Peyer's patch (tissue), 4 donors: ENCODE measurements around the gene INPP1. TPM values are rescaled to one million over a fixed set of nuclear protein-coding genes. Genes with fewer than 3 reads are reported as not detected.

Source experiments
- DNase-seq, 3 donors: peaks; one replicate each; pipeline ENCODE4 v3.0.0-alpha.2; 2017 to 2019
- H3K27ac ChIP-seq, 4 donors: fragments of 200-600 bp; sonication (generic); one replicate each; pipeline ENCODE4 v1.5.1; 2016 to 2019
- H3K27me3 ChIP-seq, 2 donors: fragments of 200-600 bp; sonication (generic); one replicate each; pipeline ENCODE4 v1.5.1; 2019
- H3K36me3 ChIP-seq, 3 donors: fragments of 200-600 bp; sonication (generic); one replicate each; pipeline ENCODE4 v1.5.1; 2016 to 2019
- H3K4me1 ChIP-seq, 4 donors: fragments of 200-600 bp; sonication (generic); one replicate each; pipeline ENCODE4 v1.5.1; 2016 to 2019
- H3K4me3 ChIP-seq, 4 donors: fragments of 200-600 bp; sonication (generic); 1 replicate in 3 of 4; 2 replicates in 1 of 4; pipeline ENCODE4 v1.5.1; 2016 to 2019; ENCODE audit warnings: mild to moderate bottlenecking in 1 of 4
- H3K9me3 ChIP-seq, 4 donors: fragments of 200-600 bp; sonication (generic); one replicate each; pipeline ENCODE4 v1.5.1; 2016 to 2019; ENCODE audit warnings: mild to moderate bottlenecking in 1 of 4
- POLR2A ChIP-seq, 2 donors: fragments of 450-650 bp; IDR thresholded peaks; one replicate each; pipeline ENCODE4 v1.5.1; 2017; ENCODE audit warnings: antibody characterized with exemption in 2 of 2, mild to moderate bottlenecking in 2 of 2, moderate library complexity in 2 of 2
- total RNA-seq, 4 donors: library from RNA; depleted of rRNA; stranded (reverse); fragments of >200 nt; gene quantifications; one replicate each; pipeline ENCODE4 v1.1.0, GENCODE V29; 2016
- TF ChIP-seq, protein P1 (sequence below), 6 experiments: fragments of 450-650 bp in 4 of 6; fragments of 200-600 bp in 2 of 6; sonication (generic) in 1 of 6; IDR thresholded peaks; one replicate each; pipeline ENCODE4 v1.5.1; 2017 to 2019; ENCODE audit warnings: antibody characterized with exemption in 6 of 6, mild to moderate bottlenecking in 3 of 6, moderate library complexity in 1 of 6

Gene INPP1
- total RNA-seq, 4 donors from 2014 or later = 10.7 to 37.9 (median 32.1) TPM

DNA sequence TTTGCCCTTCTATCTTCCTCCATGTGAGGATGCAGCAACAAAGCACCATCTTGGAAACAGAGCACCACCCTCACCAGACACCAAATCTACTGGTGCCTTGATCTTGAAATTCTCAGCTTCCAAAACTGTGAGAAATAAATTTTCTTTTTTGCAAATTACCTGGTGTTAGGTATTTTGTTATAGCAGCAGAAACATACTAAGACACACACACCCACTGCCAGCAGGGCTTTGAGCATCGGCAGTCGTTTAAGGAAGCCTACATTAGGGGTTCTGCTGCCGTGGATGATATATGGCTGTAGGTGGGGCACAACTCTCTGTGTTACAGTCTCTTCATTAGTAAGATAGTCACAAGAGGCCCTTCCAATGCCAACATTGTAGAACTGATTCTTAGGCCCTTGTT lies 44.0 kb downstream of the INPP1 start:
- Histone ChIP-seq H3K36me3 (no peaks in the 10 kb centered on the region), H3K9me3 (no peaks in the 10 kb centered on the region), H3K4me1 (no peaks in the 10 kb centered on the region), H3K27me3 (no peaks in the 10 kb centered on the region), H3K27ac (no peak overlapping the region), H3K4me3 (no peak overlapping the region)
- DNase-seq = no peak
- TF ChIP-seq, protein P1, sequence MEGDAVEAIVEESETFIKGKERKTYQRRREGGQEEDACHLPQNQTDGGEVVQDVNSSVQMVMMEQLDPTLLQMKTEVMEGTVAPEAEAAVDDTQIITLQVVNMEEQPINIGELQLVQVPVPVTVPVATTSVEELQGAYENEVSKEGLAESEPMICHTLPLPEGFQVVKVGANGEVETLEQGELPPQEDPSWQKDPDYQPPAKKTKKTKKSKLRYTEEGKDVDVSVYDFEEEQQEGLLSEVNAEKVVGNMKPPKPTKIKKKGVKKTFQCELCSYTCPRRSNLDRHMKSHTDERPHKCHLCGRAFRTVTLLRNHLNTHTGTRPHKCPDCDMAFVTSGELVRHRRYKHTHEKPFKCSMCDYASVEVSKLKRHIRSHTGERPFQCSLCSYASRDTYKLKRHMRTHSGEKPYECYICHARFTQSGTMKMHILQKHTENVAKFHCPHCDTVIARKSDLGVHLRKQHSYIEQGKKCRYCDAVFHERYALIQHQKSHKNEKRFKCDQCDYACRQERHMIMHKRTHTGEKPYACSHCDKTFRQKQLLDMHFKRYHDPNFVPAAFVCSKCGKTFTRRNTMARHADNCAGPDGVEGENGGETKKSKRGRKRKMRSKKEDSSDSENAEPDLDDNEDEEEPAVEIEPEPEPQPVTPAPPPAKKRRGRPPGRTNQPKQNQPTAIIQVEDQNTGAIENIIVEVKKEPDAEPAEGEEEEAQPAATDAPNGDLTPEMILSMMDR (IDR thresholded peaks at IDR 0.05) = no peak
- TF ChIP-seq POLR2A (IDR thresholded peaks at IDR 0.05) = no peak

DNA sequence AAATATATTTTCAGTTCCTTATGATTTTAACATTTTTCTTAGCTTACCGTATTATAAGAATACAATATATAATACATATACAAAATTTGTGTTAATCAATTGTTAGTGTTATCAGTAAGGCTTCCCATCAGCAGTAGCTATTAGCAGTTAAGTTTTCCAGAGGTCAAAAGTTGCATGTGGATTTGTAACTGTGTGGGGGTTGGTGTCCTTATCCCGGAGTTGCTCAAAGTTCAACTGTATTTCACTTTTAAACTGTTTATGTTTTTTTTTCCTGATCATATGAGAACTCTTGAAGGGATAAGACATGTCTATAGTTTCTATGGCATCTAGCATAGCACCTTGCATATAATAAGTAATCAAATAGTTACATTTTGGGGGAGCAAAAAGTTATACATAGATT lies 52.9 kb downstream of the INPP1 start:
- TF ChIP-seq, protein P1 (IDR thresholded peaks at IDR 0.05) = no peak
- TF ChIP-seq POLR2A (IDR thresholded peaks at IDR 0.05) = no peak
- Histone ChIP-seq H3K27me3 (no peaks in the 10 kb centered on the region), H3K36me3 (no peaks in the 10 kb centered on the region), H3K27ac (no peak overlapping the region), H3K9me3 (no peaks in the 10 kb centered on the region), H3K4me3 (no peak overlapping the region), H3K4me1 (no peaks in the 10 kb centered on the region)
- DNase-seq = no peak

DNA sequence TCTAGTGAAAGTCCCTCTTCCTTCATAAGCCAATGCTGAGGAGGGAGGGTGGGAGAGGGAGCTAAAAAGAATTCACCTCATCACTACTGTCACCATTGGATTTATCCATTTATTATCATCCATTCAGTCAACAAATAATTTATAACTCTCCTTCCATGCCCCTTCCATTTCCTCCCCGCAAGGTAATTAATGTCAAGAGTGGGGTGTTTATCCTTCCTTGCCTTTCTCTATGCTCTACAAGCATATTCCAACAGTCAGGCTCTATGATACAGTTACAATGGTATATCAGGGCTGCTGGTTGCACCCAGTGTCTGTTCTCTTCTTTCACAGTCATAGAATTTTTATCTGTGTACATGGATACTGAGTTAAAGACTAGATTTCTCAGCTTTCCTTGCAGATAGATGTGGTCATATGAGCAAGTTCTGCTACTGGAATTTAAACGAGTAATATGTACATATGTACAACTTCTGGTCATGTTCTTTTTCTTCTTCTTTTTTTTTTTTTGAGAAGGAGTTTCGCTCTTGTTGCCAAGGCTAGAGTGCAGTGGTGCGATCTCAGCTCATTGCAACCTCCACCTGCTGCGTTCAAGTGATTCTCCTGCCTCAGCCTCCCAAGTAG lies 59.7 kb downstream of the INPP1 start:
- no peak for DNase-seq
- H3K4me3 ChIP-seq = no peak overlapping the region
- TF ChIP-seq, protein P1 (IDR thresholded peaks at IDR 0.05) = no peak
- no peak for TF ChIP-seq POLR2A (IDR thresholded peaks at IDR 0.05)
- no peaks in the 10 kb centered on the region for H3K36me3 ChIP-seq
- no peaks in the 10 kb centered on the region for H3K27me3 ChIP-seq
- H3K9me3 ChIP-seq = no peaks in the 10 kb centered on the region
- no peaks in the 10 kb centered on the region for H3K4me1 ChIP-seq
- no peak overlapping the region for H3K27ac ChIP-seq

DNA sequence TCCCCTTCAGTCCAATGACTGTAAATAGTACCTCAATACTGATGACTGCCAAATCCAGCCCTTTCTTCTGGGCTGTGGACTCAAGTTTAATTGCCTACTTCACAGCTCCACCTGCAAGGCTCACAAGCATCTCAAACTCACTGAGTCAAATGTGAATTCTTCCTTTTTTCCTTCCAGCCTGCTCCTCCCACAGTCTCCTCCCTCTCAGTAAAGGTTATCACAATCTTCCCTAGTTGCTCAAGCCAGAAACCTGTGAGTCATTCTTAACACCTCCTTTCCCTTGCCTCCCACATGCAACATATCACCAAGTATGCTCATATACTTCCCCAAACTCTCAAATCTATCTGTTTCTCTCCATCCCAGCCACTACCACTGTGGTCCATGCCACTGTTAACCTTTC lies 61.1 kb downstream of the INPP1 start:
- Histone ChIP-seq H3K27ac (no peak overlapping the region), H3K4me3 (no peak overlapping the region), H3K9me3 (no peaks in the 10 kb centered on the region), H3K27me3 (no peaks in the 10 kb centered on the region), H3K4me1 (peaks cover 0 to 4% (median under 1%) of the 10 kb centered on the region in 4 donors), H3K36me3 (no peaks in the 10 kb centered on the region)
- DNase-seq = no peak
- TF ChIP-seq, protein P1 (IDR thresholded peaks at IDR 0.05) = no peak
- no peak for TF ChIP-seq POLR2A (IDR thresholded peaks at IDR 0.05)

DNA sequence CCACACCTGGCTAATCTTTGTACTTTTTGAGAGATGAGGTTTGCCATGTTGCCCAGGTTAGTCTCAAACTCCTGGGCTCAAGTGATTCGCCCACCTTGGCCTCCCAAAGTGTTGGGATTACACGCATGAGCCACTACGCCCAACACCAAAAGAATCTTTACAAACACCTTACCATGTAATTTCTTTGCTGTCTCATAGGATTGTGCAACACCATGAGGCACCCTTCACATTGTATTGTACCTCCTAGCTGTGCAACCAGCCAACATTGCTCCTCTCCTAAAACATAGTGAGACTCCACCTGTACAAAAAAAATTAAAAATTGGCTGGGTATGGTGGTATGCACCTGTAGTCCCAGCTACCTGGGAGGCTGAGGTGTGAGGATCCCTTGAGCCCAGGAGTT lies 61.7 kb downstream of the INPP1 start:
- H3K27me3 ChIP-seq = no peaks in the 10 kb centered on the region
- H3K36me3 ChIP-seq = no peaks in the 10 kb centered on the region
- peaks cover 0 to 8% (median 4%) of the 10 kb centered on the region in 4 donors for H3K4me1 ChIP-seq
- H3K4me3 ChIP-seq = no peak overlapping the region
- H3K27ac ChIP-seq = no peak overlapping the region
- no peak for DNase-seq
- H3K9me3 ChIP-seq = no peaks in the 10 kb centered on the region
- TF ChIP-seq, protein P1 (IDR thresholded peaks at IDR 0.05) = no peak
- TF ChIP-seq POLR2A (IDR thresholded peaks at IDR 0.05) = no peak

DNA sequence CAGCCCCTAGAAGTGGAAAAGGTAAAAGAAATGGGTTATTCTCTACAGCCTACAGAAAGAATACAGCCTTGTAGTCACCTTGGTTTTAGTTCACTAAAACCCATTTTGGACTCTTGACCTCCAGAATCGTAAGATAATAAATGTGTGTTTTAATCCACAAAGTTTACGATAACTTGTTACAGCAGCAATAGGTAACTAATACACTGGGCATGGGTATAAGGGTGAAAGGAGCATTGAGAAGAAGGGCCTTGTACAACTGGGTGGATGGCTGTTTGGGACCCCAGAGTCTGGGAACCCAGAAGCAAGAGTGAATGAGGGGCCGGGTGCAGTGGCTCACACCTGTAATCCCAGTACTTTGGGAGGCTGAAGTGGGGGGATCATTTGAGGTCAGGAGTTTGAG lies 62.6 kb downstream of the INPP1 start:
- no peak overlapping the region for H3K27ac ChIP-seq
- TF ChIP-seq POLR2A (IDR thresholded peaks at IDR 0.05) = no peak
- TF ChIP-seq, protein P1 (IDR thresholded peaks at IDR 0.05) = no peak
- no peak overlapping the region for H3K4me3 ChIP-seq
- DNase-seq = no peak
- peaks cover 0 to 9% (median 4%) of the 10 kb centered on the region in 4 donors for H3K4me1 ChIP-seq
- no peaks in the 10 kb centered on the region for H3K9me3 ChIP-seq
- H3K27me3 ChIP-seq = no peaks in the 10 kb centered on the region
- no peaks in the 10 kb centered on the region for H3K36me3 ChIP-seq
